Immature natural killer cell (primary cell): ENCODE measurements around the gene LRPAP1. TPM values are rescaled to one million over a fixed set of nuclear protein-coding genes. Genes with fewer than 3 reads are reported as not detected.
"Not testable (repeated sequence)": the region's sequence is repeated elsewhere in the genome, so short reads cannot be mapped to it uniquely, and the experiment has no call there.

Source experiments
- DNase-seq, 3 donors: peaks; one replicate each; pipeline ENCODE4 v3.0.0; 2022; ENCODE audit warnings: mixed read lengths in 1 of 3
- H3K27ac Mint-ChIP-seq, 6 donors: one replicate each; pipeline ENCODE4 v1.8.0; 2020; ENCODE audit warnings: mixed read lengths in 6 of 6, mild to moderate bottlenecking in 5 of 6, inconsistent platforms in 4 of 6, moderate library complexity in 3 of 6
- H3K27me3 Mint-ChIP-seq, 3 donors: one replicate each; pipeline ENCODE4 v1.8.0; 2020 to 2021; ENCODE audit warnings: low read depth in 3 of 3, mild to moderate bottlenecking in 3 of 3, mixed read lengths in 3 of 3, moderate library complexity in 3 of 3, inconsistent platforms in 1 of 3
- H3K36me3 Mint-ChIP-seq, 3 donors: one replicate each; pipeline ENCODE4 v1.8.0; 2020; ENCODE audit warnings: mixed read lengths in 3 of 3, inconsistent platforms in 2 of 3, mild to moderate bottlenecking in 2 of 3
- H3K4me1 Mint-ChIP-seq, 2 donors: one replicate each; pipeline ENCODE4 v1.8.0; 2020; ENCODE audit warnings: inconsistent platforms in 2 of 2, mild to moderate bottlenecking in 2 of 2, mixed read lengths in 2 of 2, moderate library complexity in 1 of 2
- H3K4me3 Mint-ChIP-seq, 5 donors: one replicate each; pipeline ENCODE4 v1.8.0; 2020; ENCODE audit warnings: mild to moderate bottlenecking in 5 of 5, mixed read lengths in 5 of 5, inconsistent platforms in 3 of 5, moderate library complexity in 3 of 5
- H3K9me3 Mint-ChIP-seq, 6 donors: one replicate each; pipeline ENCODE4 v1.8.0; 2020; ENCODE audit warnings: mild to moderate bottlenecking in 6 of 6, mixed read lengths in 6 of 6, inconsistent platforms in 4 of 6, moderate library complexity in 3 of 6
- polyA plus RNA-seq, 3 donors: library from polyadenylated mRNA; unstranded; fragments of 300-500 nt; fragmentation: Illumina TruSeq; gene quantifications; one replicate each; pipeline ENCODE4 v1.2.3, GENCODE V29; 2021

The LRPAP1 gene
- polyA plus RNA-seq, 3 donors from 2014 or later, result 98.7 to 185 (median 148) TPM

- H3K4me3 Mint-ChIP-seq, result no peak overlapping the region
- peaks cover 0 to 5% (median 2%) of the 10 kb centered on the region in 3 donors for H3K27me3 Mint-ChIP-seq
- H3K9me3 Mint-ChIP-seq, result no peaks in the 10 kb centered on the region
- DNase-seq, result no peak
- no peak overlapping the region for H3K27ac Mint-ChIP-seq
- no peaks in the 10 kb centered on the region for H3K4me1 Mint-ChIP-seq
- H3K36me3 Mint-ChIP-seq, result no peaks in the 10 kb centered on the region
Measured at GRCh38 chr4:3571921-3572320, 39.7 kb upstream of the LRPAP1 start.

DNA sequence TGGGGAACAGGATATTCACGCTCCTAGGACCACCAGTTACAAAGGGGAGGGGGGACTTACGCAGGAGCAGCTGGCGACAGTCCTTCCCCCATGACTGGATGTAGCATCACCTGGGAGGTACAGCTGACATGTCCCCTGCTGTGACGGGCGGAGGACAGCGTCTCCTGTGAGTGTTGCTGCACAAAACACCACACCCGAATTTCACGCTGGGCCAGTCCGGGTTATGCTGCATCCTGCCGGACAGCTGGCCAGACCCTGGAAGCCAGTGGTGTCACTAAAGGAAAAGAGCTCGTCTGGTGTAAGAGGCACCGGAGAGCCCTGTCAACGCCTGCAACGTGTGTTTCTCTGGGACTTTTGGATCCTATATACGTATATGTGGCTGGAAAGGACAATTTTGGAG lies 38.7 kb upstream of the LRPAP1 start:
- not testable (repeated sequence) for H3K4me1 Mint-ChIP-seq, H3K36me3 Mint-ChIP-seq, DNase-seq, H3K27me3 Mint-ChIP-seq, H3K27ac Mint-ChIP-seq, H3K9me3 Mint-ChIP-seq, H3K4me3 Mint-ChIP-seq

GRCh38 chr4:3569611-3570010 lies 37.4 kb upstream of the LRPAP1 start:
- H3K36me3 Mint-ChIP-seq, H3K27ac Mint-ChIP-seq, H3K4me3 Mint-ChIP-seq, H3K9me3 Mint-ChIP-seq, DNase-seq, H3K27me3 Mint-ChIP-seq, H3K4me1 Mint-ChIP-seq: not testable (repeated sequence)

GRCh38 chr4:3566701-3567100 lies 34.5 kb upstream of the LRPAP1 start:
- H3K4me3 Mint-ChIP-seq, H3K27me3 Mint-ChIP-seq, DNase-seq, H3K9me3 Mint-ChIP-seq, H3K27ac Mint-ChIP-seq, H3K36me3 Mint-ChIP-seq, H3K4me1 Mint-ChIP-seq: not testable (repeated sequence)

- H3K9me3 Mint-ChIP-seq, H3K36me3 Mint-ChIP-seq, H3K27me3 Mint-ChIP-seq, H3K4me1 Mint-ChIP-seq, DNase-seq, H3K4me3 Mint-ChIP-seq, H3K27ac Mint-ChIP-seq: not testable (repeated sequence)
Measured at GRCh38 chr4:3566301-3566700, 34.1 kb upstream of the LRPAP1 start.

GRCh38 chr4:3564948-3565347 lies 32.7 kb upstream of the LRPAP1 start:
- not testable (repeated sequence) for H3K9me3 Mint-ChIP-seq, DNase-seq, H3K27me3 Mint-ChIP-seq, H3K4me1 Mint-ChIP-seq, H3K27ac Mint-ChIP-seq, H3K4me3 Mint-ChIP-seq, H3K36me3 Mint-ChIP-seq

DNA sequence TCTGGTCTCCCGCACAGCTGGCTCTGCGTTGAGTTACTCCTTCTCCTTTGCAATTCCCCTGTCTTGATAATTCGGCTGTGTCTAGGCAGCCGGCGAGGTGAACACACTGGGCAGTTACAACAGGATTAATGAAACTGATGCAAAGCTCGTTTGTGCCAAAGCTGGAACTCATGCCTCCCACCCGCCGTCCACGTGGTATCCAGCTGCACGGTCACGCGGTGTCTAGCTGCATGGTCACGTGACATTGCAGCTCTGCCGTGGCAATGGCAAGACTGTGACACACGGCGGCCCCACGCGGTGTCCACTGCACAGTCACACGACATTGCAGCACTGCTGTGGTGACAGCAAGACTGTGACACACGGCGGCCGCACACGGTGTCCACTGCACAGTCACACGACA lies 31.2 kb upstream of the LRPAP1 start:
- Mint-ChIP-seq H3K27ac (no peak overlapping the region), H3K9me3 (no peaks in the 10 kb centered on the region), H3K4me1 (no peaks in the 10 kb centered on the region), H3K27me3 (peaks cover 0 to 2% (median 2%) of the 10 kb centered on the region in 3 donors), H3K36me3 (no peaks in the 10 kb centered on the region), H3K4me3 (no peak overlapping the region)
- no peak for DNase-seq

DNA sequence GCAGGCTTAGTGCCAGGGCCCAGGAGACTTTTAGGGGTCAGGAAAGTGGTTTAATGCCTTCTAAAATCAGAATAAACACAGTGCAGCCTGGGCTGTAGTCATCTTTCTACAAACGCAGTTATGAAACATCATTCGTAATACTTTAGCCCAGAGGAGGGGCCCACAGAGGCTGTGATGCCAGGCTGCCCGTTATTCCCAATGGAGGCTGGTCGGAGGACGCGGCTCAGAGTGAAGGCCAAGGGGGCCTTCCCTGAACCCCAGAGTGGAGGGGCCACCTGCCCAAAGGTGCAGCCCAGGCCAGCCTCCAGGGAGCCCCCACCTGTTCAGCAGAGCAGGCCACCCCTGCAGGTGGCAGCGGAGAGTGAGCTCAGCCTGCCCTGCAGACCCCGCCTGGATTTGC lies 29.9 kb upstream of the LRPAP1 start:
- not testable (repeated sequence) for H3K9me3 Mint-ChIP-seq

DNA sequence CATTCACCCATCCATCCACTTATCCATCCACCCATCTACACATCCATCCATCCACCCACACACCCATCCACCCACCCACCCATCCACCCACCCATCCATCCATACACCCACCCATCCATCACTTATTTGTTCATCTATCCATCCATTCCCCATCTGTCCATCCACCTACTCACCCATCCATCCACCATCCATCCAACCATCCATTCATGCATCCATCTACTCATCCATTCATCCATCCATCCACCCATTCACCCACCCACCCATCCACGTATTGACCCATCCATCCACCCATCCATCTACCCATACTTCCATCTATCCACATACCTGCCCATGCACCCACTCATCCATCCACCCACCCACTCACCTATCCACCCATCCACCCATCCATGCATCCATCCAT lies 28.2 kb upstream of the LRPAP1 start:
- not testable (repeated sequence) for H3K27ac Mint-ChIP-seq

More for the DNA sequence above, 29.9 kb upstream of the LRPAP1 start:
- H3K4me3 Mint-ChIP-seq, H3K36me3 Mint-ChIP-seq, H3K4me1 Mint-ChIP-seq, H3K27ac Mint-ChIP-seq, DNase-seq, H3K27me3 Mint-ChIP-seq: not testable (repeated sequence)

GRCh38 chr4:3559381-3560290 lies 27.4 kb upstream of the LRPAP1 start:
- H3K27ac Mint-ChIP-seq, H3K4me3 Mint-ChIP-seq, H3K27me3 Mint-ChIP-seq, H3K36me3 Mint-ChIP-seq, H3K4me1 Mint-ChIP-seq, DNase-seq, H3K9me3 Mint-ChIP-seq: not testable (repeated sequence)

More for the DNA sequence above, 28.2 kb upstream of the LRPAP1 start:
- H3K36me3 Mint-ChIP-seq, H3K27me3 Mint-ChIP-seq, DNase-seq, H3K4me3 Mint-ChIP-seq, H3K9me3 Mint-ChIP-seq, H3K4me1 Mint-ChIP-seq: not testable (repeated sequence)

DNA sequence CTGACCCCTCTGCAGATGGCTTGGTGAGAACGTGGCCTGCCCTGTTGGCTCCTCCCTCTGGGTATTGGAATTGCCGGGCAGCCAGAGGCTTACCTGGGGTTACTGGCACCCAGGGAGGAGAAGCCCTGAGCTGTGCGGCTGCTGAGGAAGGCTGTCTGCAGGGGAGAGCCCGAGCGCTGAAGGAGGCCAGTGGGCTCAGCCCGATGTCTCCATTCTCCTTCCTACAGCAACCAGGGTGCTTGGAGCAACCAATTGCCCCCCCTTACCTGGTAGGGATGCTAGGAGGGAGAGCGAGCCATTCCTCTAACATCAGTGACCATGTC lies 26.3 kb upstream of the LRPAP1 start:
- DNase-seq, H3K4me3 Mint-ChIP-seq, H3K4me1 Mint-ChIP-seq, H3K27ac Mint-ChIP-seq, H3K27me3 Mint-ChIP-seq, H3K36me3 Mint-ChIP-seq, H3K9me3 Mint-ChIP-seq: not testable (repeated sequence)

DNA sequence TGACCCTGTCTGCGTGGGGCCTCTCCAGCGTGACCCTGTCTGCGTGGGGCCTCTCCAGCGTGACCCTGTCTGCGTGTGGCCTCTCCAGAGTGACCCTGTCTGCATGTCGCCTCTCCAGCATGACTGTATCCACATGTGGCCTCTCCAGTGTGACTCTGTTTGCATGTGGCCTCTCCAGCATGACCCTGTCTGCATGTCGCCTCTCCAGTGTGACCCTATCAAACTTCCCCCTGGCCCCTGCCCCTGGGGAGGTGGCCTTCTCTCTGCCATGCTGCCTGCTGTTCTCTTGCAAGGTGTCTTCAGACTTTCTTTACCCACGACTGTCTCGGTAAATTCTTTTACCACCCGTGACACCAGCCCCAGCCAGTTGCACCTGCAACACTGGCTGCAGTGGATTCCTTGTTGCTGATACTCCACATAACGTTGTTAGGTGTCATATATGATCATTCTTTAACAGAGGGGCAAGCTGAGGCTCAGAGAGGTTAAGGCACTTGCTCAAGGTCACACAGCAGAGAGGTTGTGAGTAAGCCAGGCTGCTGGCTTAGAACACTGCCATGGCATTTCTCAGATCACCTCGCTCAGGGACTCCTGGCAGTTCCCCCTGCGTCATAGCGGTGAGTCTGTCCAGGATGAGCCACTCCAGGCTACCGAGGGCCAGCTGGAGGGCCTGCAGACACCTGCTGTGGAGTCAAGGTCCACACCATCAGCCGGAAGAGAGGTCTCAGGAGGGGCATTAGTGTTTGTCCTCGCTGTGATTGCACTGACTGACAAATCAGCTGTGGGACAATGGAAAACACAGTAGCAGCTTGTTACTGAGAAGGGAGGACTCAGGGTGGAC lies 25.7 kb upstream of the LRPAP1 start:
- not testable (repeated sequence) for H3K9me3 Mint-ChIP-seq, H3K27ac Mint-ChIP-seq, H3K36me3 Mint-ChIP-seq, H3K27me3 Mint-ChIP-seq, DNase-seq, H3K4me1 Mint-ChIP-seq, H3K4me3 Mint-ChIP-seq

- not testable (repeated sequence) for H3K4me3 Mint-ChIP-seq, DNase-seq, H3K27ac Mint-ChIP-seq, H3K4me1 Mint-ChIP-seq, H3K9me3 Mint-ChIP-seq, H3K36me3 Mint-ChIP-seq, H3K27me3 Mint-ChIP-seq
Measured at GRCh38 chr4:3557088-3557492, 24.9 kb upstream of the LRPAP1 start.

DNA sequence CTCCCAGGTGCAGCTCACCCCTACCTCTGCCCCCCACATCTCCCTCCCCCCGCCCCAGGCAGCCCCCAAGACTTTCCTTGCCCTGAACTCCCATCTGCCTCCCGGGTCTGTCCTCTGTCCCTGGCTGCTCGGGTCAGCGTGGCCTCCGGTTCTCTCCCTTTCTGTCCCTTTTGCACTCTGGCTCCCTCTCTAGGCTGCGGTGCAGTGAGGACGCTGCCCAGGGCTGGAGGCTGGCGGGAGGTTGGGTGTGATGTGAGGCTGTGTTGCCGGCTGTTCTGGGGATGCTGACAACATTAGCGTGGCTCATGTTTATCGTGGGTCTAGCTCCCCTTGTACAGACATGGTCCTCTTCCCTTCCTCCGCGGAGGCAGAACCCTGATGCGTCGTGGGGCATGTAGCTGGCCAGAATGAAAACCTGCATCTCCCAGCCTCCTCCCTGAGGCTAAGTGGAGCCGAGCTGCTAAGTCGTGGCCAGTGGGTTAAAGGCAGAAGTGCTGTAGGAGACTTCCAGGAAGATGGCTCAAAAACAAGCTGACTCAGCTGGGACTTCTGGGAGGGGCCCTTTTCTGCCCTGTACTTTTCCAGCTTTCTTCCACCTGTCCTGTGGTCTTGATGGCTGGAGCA lies 24.1 kb upstream of the LRPAP1 start:
- not testable (repeated sequence) for H3K4me1 Mint-ChIP-seq, DNase-seq, H3K36me3 Mint-ChIP-seq, H3K27me3 Mint-ChIP-seq, H3K27ac Mint-ChIP-seq, H3K9me3 Mint-ChIP-seq, H3K4me3 Mint-ChIP-seq
